ENCODE data around the gene RADIL. TPM values are rescaled to one million over a fixed set of nuclear protein-coding genes. Genes with fewer than 3 reads are reported as not detected.
"Not testable (repeated sequence)": the region's sequence is repeated elsewhere in the genome, so short reads cannot be mapped to it uniquely, and the experiment has no call there.

Gene RADIL
- total RNA-seq, 4 donors from 2014 or later = 4.4 to 11.4 (median 8.8) TPM

DNA sequence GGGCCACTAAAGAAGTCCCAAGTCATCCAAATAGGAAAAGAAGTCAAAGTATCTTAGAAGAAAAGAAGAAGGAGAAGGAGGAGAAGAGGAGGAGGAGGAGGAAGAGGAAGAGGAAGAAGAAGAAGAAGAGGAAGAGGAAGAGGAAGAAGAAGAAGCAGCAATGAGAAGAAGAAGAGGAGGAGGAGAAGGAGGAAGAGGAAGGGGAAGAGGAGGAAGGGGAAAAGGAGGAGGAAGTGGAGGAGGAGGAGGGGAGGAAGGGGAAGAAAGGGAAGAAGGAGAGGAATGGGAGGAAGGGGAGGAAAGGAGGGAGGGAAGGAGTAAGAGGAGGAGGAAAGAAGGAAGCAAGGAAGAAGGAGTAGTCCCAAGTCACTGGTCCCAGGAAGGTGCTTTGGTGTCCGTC lies 21.7 kb upstream of the RADIL start:
- H3K36me3 ChIP-seq = no peaks in the 10 kb centered on the region
- no peak overlapping the region for H3K4me3 ChIP-seq
- H3K4me1 ChIP-seq = no peaks in the 10 kb centered on the region
- ATAC-seq = no peak
- TF ChIP-seq, protein P1, sequence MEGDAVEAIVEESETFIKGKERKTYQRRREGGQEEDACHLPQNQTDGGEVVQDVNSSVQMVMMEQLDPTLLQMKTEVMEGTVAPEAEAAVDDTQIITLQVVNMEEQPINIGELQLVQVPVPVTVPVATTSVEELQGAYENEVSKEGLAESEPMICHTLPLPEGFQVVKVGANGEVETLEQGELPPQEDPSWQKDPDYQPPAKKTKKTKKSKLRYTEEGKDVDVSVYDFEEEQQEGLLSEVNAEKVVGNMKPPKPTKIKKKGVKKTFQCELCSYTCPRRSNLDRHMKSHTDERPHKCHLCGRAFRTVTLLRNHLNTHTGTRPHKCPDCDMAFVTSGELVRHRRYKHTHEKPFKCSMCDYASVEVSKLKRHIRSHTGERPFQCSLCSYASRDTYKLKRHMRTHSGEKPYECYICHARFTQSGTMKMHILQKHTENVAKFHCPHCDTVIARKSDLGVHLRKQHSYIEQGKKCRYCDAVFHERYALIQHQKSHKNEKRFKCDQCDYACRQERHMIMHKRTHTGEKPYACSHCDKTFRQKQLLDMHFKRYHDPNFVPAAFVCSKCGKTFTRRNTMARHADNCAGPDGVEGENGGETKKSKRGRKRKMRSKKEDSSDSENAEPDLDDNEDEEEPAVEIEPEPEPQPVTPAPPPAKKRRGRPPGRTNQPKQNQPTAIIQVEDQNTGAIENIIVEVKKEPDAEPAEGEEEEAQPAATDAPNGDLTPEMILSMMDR (IDR thresholded peaks at IDR 0.05) = no peak
- no peak for TF ChIP-seq EP300 (IDR thresholded peaks at IDR 0.05)
- no peak for TF ChIP-seq POLR2AphosphoS5 (IDR thresholded peaks at IDR 0.05)
- no peak for TF ChIP-seq POLR2A (IDR thresholded peaks at IDR 0.05)
- WGBS, 2 donors (ENCODE audit: low coverage in 1 of 2) = 67 to 85% methylated on average over 1 of the region's 1 CpG
- H3K9me3 ChIP-seq = no peaks in the 10 kb centered on the region
- H3K27ac ChIP-seq = no peak overlapping the region
- H3K27me3 ChIP-seq = peaks cover 42% of the 10 kb centered on the region

DNA sequence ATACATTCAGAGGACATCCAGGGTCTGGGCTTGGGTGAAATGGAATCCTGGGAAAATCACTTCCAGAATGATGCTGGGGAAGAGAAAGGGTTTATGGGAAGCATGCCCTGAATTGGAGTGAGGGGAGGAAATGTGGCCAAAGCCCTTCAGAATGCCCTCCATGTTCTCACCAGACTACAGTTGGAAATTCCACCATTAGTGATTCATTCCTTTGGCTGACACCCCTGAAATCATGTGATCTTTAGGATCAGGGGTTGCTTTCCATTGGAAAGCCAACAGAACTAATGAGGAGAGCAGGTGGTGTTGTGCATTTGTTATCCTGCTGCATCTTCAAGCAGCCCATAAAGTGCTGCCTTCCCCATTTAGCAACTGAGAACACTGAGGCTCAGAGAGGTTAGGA lies 20.8 kb upstream of the RADIL start:
- no peaks in the 10 kb centered on the region for H3K4me1 ChIP-seq
- no peaks in the 10 kb centered on the region for H3K36me3 ChIP-seq
- H3K27ac ChIP-seq = no peak overlapping the region
- H3K27me3 ChIP-seq = peaks cover 42% of the 10 kb centered on the region
- no peak for ATAC-seq
- TF ChIP-seq EP300 (IDR thresholded peaks at IDR 0.05) = no peak
- TF ChIP-seq, protein P1 (IDR thresholded peaks at IDR 0.05) = no peak
- H3K9me3 ChIP-seq = no peaks in the 10 kb centered on the region
- H3K4me3 ChIP-seq = no peak overlapping the region

DNA sequence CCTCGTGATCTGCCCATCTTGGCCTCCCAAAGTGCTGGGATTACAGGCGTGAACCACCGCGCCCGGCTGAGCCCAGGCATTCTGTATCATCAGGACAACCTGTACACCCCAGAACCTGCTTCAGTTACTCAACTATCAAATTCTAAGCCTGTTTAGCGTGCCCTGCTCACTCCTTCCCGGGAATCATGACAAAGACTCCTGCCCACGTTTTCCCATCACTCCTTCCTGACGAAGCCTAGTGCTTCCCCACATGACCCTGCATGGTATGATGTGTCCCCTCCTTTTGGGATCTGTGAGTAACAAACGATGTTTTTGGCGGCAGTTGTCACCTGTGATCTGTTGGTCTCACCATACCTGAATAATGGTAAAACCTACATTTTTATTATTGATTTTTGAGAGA lies 12.2 kb upstream of the RADIL start:
- ATAC-seq = no peak
- H3K36me3 ChIP-seq = no peaks in the 10 kb centered on the region
- TF ChIP-seq POLR2A (IDR thresholded peaks at IDR 0.05) (no peak), POLR2AphosphoS5 (IDR thresholded peaks at IDR 0.05) (no peak)
- peaks cover 0 to 10% (median 0%) of the 10 kb centered on the region in 3 donors for H3K9me3 ChIP-seq
- peaks cover 6% of the 10 kb centered on the region for H3K27me3 ChIP-seq
- no peak overlapping the region for H3K4me3 ChIP-seq
- H3K27ac ChIP-seq = no peak overlapping the region
- 87 to 100% methylated on average over 1 to 11 of the region's 11 CpGs for WGBS, 2 donors (ENCODE audit: low coverage in 1 of 2)
- H3K4me1 ChIP-seq = no peaks in the 10 kb centered on the region

DNA sequence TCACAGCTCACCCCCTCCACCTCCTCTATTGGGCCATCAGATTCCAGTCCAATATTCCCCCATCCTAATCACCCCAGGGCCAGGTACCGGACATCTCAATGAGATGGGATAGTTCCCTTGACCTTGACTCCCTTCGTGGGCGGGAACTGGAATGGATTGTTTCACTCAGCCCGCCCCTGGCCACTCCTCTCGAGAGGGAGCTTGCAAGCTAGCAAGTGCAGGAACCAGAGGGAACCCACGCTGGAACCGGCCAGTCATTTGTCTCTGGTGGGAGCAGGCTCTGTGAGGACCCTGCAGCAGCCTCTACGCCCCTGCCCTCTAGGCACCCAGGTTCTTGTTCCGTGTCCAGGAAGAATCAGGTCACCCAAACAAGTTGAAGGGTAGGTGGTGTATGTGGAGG lies 11.0 kb upstream of the RADIL start:
- Histone ChIP-seq H3K4me1 (no peaks in the 10 kb centered on the region), H3K4me3 (no peak overlapping the region), H3K36me3 (no peaks in the 10 kb centered on the region), H3K27me3 (no peaks in the 10 kb centered on the region), H3K27ac (no peak overlapping the region), H3K9me3 (peaks cover 0 to 10% (median 0%) of the 10 kb centered on the region in 3 donors)
- no peak for TF ChIP-seq POLR2A (IDR thresholded peaks at IDR 0.05)
- TF ChIP-seq, protein P1 (IDR thresholded peaks at IDR 0.05) = no peak
- TF ChIP-seq EP300 (IDR thresholded peaks at IDR 0.05) = no peak
- no peak for TF ChIP-seq POLR2AphosphoS5 (IDR thresholded peaks at IDR 0.05)
- no CpG with 5 or more reads among the region's 9 CpGs for WGBS, 2 donors (ENCODE audit: low coverage in 1 of 2)
- no peak for ATAC-seq

DNA sequence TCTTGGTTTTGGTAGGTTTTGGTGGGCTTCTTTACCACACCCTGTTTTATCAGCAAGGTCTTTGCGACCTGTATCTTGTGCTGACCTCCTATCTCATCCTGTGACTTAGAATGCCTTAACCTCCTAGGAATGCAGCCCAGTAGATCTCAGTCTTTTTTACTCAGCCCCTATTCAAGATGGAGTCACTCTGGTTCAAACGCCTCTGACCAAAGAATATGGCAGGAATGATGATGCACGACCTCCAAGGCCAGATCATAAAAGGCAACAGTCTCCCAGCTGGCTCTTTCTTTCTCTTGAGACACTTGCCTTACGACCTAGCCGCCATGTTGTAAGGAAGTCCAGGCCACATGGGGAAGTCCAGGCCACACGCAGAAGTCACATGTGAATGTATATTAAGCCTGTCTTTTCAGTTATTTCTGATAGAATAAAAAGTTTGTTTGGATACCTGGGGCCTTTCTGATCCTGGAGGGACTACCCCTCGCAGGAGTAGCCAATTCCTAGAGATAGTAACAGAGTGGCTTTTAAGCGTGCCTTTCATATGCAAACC lies 10.5 kb upstream of the RADIL start:
- TF ChIP-seq POLR2A (IDR thresholded peaks at IDR 0.05) = no peak
- TF ChIP-seq, protein P1 (IDR thresholded peaks at IDR 0.05) = no peak
- TF ChIP-seq EP300 (IDR thresholded peaks at IDR 0.05) = no peak
- TF ChIP-seq POLR2AphosphoS5 (IDR thresholded peaks at IDR 0.05) = no peak

DNA sequence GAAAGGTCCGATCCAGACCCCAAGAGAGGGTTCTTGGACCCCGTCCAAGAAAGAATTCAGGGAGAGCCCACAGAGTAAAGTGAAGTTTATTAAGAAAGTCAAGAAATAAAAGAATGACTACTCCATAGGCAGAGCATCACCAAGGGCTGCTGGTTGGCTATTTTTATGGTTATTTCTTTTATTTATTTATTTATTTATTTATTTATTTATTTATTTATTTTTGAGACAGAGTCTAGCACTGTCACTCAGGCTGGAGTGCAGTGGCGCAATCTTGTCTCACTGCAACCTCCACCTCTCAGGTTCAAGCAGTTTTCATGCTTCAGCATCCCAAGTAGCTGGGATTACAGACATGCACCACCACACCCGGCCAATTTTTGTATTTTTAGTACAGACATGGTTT lies 9.7 kb upstream of the RADIL start:
- H3K9me3 ChIP-seq = peaks cover 0 to 10% (median 0%) of the 10 kb centered on the region in 3 donors
- not testable (repeated sequence) for H3K4me1 ChIP-seq, H3K4me3 ChIP-seq, H3K27ac ChIP-seq, ATAC-seq, H3K27me3 ChIP-seq, H3K36me3 ChIP-seq
- WGBS, 2 donors (ENCODE audit: low coverage in 1 of 2) = 74 to 94% methylated on average over 2 to 4 of the region's 4 CpGs

More for the DNA sequence above, 10.5 kb upstream of the RADIL start:
- no peak overlapping the region for H3K27ac ChIP-seq
- ATAC-seq = no peak
- H3K36me3 ChIP-seq = no peaks in the 10 kb centered on the region
- WGBS, 2 donors (ENCODE audit: low coverage in 1 of 2) = 81 to 85% methylated on average over 3 to 6 of the region's 8 CpGs
- H3K27me3 ChIP-seq = no peaks in the 10 kb centered on the region
- no peak overlapping the region for H3K4me3 ChIP-seq
- peaks cover 0 to 10% (median 0%) of the 10 kb centered on the region in 3 donors for H3K9me3 ChIP-seq
- no peaks in the 10 kb centered on the region for H3K4me1 ChIP-seq

DNA sequence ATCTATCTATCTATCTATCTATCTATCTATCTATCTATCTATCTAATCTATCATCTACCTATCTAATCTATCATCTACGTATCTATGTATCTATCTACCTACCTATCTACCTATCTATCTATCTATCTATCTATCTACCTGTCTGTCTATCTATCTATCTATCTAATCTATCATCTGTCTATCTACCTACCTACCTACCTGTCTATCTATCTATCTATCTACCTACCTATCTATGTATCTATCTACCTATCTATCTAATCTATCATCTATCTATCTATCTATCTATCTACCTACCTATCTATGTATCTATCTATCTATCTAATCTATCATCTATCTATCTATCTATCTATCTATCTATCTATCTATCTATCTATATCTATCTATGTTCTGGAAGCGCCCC lies 8.0 kb upstream of the RADIL start:
- ATAC-seq, H3K4me1 ChIP-seq, H3K27me3 ChIP-seq, H3K36me3 ChIP-seq, H3K27ac ChIP-seq, H3K4me3 ChIP-seq: not testable (repeated sequence)
- WGBS, 2 donors (ENCODE audit: low coverage in 1 of 2) = 50 to 63% methylated on average over 2 of the region's 2 CpGs
- H3K9me3 ChIP-seq = peaks cover 0 to 10% (median 0%) of the 10 kb centered on the region in 3 donors

Data from gastroesophageal sphincter (tissue), 4 donors.